ENCODE data around the gene ERI3.

The ERI3 gene

DNA sequence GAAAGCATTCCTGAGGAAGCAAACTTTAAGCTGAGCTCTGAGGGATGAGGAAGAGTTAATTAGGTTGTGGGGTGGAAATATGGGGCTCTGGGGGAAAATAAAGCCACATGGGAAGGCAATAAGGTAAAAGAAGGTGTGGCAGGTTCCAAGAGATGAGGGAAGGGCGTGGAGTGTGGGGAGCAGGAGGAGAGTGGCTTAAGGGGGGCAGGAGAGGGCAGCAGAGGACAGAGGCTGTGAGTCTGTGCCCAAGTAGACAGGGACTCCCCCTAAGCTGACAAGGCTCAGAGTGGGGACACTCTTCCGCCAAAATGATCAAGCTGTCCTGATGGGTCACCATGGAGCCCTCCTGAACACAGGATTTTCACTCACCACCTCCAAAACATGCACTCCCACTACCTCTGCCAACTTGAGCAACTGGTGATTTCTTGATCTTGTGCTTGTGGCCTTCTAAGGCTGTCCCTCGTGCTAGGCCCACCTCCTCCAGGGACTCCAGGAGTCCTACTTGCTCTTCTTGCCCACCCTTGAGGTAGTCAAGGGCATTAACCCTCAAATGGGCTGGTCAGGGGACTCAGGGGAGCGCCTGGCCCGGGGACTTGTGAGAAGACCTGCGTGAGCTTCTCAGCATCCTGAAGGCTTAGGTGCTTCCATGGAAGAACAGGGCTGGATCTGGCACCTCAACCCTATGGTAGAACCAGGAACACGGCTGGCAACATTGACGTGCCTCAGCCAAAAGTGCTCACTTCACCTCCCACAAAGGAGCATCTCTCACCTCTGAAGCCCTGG, 118.4 kb downstream of the ERI3 start:
- Histone ChIP-seq H3K4me3 (replicated peaks; ENCODE audit: low read depth, low read length) (no peak overlapping the region), H3K27me3 (replicated peaks; ENCODE audit: control insufficient read depth, insufficient read depth, low read length) (no peaks in the 10 kb centered on the region), H3K36me3 (ENCODE audit: control insufficient read depth, insufficient read depth, low read length) (no peaks in the 10 kb centered on the region; the same call in none of the 2 replicates)
- DNase-seq (ENCODE audit: extremely low read depth, insufficient read length): no peak
- TF ChIP-seq, protein P1, sequence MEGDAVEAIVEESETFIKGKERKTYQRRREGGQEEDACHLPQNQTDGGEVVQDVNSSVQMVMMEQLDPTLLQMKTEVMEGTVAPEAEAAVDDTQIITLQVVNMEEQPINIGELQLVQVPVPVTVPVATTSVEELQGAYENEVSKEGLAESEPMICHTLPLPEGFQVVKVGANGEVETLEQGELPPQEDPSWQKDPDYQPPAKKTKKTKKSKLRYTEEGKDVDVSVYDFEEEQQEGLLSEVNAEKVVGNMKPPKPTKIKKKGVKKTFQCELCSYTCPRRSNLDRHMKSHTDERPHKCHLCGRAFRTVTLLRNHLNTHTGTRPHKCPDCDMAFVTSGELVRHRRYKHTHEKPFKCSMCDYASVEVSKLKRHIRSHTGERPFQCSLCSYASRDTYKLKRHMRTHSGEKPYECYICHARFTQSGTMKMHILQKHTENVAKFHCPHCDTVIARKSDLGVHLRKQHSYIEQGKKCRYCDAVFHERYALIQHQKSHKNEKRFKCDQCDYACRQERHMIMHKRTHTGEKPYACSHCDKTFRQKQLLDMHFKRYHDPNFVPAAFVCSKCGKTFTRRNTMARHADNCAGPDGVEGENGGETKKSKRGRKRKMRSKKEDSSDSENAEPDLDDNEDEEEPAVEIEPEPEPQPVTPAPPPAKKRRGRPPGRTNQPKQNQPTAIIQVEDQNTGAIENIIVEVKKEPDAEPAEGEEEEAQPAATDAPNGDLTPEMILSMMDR (IDR thresholded peaks at IDR 0.05; ENCODE audit: insufficient read depth, low read length, poor library complexity, severe bottlenecking): no peak

DNA sequence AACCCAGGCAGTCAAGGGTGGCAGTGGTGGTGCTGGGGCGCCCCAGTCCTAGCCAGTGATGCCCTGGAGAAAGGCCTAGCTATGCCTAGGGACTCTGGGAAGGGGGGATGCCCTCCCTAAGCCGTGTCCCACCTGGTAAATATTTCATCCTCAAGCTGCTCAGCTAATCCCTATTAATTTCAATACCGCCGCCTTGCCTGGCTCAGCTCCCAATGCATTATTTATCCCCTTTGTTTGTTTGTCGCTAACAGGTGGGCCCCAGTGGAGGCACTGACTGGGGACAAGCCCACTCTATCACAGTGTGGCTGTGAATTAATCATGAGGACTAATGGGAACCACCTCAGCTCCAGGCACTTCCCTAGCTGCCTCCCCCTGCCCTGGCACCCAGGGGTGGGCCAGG, 119.2 kb downstream of the ERI3 start:
- no peak for DNase-seq (ENCODE audit: extremely low read depth, insufficient read length)
- no peaks in the 10 kb centered on the region; the same call in none of the 2 replicates for H3K36me3 ChIP-seq (ENCODE audit: control insufficient read depth, insufficient read depth, low read length)
- TF ChIP-seq, protein P1 (IDR thresholded peaks at IDR 0.05; ENCODE audit: insufficient read depth, low read length, poor library complexity, severe bottlenecking): no peak
- no peaks in the 10 kb centered on the region for H3K27me3 ChIP-seq (replicated peaks; ENCODE audit: control insufficient read depth, insufficient read depth, low read length)
- no peak overlapping the region for H3K4me3 ChIP-seq (replicated peaks; ENCODE audit: low read depth, low read length)

DNA sequence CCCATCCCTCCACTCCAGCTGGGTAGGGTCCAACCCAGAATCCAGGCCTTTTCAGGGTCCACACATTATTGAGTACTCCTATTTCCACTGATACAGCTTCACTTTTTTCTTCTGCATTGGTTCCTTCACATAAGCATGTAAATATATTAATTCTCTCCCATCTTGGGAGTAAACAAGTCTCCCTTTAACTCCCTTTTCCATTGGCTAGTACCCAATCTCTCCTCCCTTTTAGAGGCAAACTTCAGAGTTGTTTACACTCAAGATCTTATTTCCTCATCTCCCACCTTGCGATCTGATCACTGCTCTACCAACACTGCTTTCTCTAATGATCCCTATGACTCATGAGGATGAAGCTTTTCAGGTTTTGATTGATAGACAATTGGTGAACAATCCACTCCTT, 121.5 kb downstream of the ERI3 start:
- Histone ChIP-seq H3K4me3 (replicated peaks; ENCODE audit: low read depth, low read length) (no peak overlapping the region), H3K36me3 (ENCODE audit: control insufficient read depth, insufficient read depth, low read length) (no peaks in the 10 kb centered on the region; the same call in 1 of the 2 replicates), H3K27me3 (replicated peaks; ENCODE audit: control insufficient read depth, insufficient read depth, low read length) (no peaks in the 10 kb centered on the region)
- no peak for DNase-seq (ENCODE audit: extremely low read depth, insufficient read length)
- TF ChIP-seq, protein P1 (IDR thresholded peaks at IDR 0.05; ENCODE audit: insufficient read depth, low read length, poor library complexity, severe bottlenecking): no peak

DNA sequence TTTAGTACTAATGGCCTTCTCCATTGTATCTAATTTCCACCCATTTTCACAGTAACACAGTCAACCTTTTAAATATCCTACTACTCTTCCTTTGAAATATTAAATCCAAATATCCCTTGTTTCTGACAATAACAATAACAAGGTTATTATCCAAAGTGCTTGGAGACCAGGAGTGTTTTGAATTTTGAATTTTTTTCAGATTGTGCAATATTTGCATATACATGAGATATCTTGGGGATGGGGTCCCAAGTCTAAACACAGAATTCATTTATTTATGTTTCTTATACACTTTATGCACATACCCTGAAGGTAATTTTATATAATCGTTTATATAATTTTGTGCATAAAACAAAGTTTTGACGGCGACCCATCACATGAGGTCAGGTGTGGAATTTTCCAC, 124.3 kb downstream of the ERI3 start:
- Histone ChIP-seq H3K4me3 (replicated peaks; ENCODE audit: low read depth, low read length) (no peak overlapping the region), H3K27me3 (replicated peaks; ENCODE audit: control insufficient read depth, insufficient read depth, low read length) (no peaks in the 10 kb centered on the region), H3K36me3 (ENCODE audit: control insufficient read depth, insufficient read depth, low read length) (no peaks in the 10 kb centered on the region; the same call in 1 of the 2 replicates)
- no peak for DNase-seq (ENCODE audit: extremely low read depth, insufficient read length)
- TF ChIP-seq, protein P1 (IDR thresholded peaks at IDR 0.05; ENCODE audit: insufficient read depth, low read length, poor library complexity, severe bottlenecking): no peak

DNA sequence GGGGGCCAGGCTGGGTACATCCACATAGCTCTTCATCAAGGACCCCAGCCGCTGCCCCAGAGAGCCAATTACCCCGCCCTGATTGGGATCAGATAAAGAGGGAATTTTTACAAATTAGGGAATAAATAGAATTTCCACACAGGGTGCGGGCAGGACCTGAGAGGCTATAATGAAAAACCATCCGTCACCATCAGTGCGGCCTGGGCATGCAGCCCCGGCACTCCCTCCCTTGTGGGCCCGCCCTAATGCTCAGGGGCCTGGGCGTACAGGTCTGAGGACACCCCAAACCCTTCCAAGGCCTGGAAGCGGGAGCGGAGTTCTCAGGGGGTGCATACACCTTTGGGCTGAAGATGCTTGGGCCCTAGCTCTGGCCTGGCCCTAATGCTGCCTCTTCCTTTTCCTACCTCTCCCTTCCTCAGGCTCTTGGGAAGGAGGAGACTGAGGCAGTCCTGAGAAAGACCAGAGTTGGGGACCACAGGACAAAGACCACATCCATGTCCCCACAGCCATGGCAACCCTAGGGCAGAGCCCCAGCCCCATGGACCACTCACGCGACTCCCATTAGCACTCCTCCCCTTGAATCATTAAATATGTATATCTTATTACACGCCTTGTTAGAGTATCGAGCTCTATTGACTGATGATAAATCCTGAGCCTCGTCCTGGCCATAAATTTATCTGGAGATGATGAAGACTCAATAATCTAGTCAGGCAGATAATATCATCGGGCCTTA, 125.5 kb downstream of the ERI3 start:
- no peaks in the 10 kb centered on the region for H3K27me3 ChIP-seq (replicated peaks; ENCODE audit: control insufficient read depth, insufficient read depth, low read length)
- DNase-seq (ENCODE audit: extremely low read depth, insufficient read length): no peak
- H3K36me3 ChIP-seq (ENCODE audit: control insufficient read depth, insufficient read depth, low read length): no peaks in the 10 kb centered on the region; the same call in 1 of the 2 replicates
- H3K4me3 ChIP-seq (replicated peaks; ENCODE audit: low read depth, low read length): no peak overlapping the region
- TF ChIP-seq, protein P1 (IDR thresholded peaks at IDR 0.05; ENCODE audit: insufficient read depth, low read length, poor library complexity, severe bottlenecking): no peak

All from GM06990 (cell line).